Esophagus (tissue), 2 donors: Measurements from ENCODE around the gene RBM17. TPM values are rescaled to one million over a fixed set of nuclear protein-coding genes. Genes with fewer than 3 reads are reported as not detected.
"Not testable (repeated sequence)": the region's sequence is repeated elsewhere in the genome, so short reads cannot be mapped to it uniquely, and the experiment has no call there.

Source experiments
- H3K27ac ChIP-seq, 2 donors: one replicate each; pipeline ENCODE4 v1.5.1; 2013; ENCODE audit warnings: low read depth in 2 of 2, mild to moderate bottlenecking in 2 of 2, inconsistent platforms in 1 of 2, low read length in 1 of 2, moderate library complexity in 1 of 2
- H3K27me3 ChIP-seq, 2 donors: one replicate each; pipeline ENCODE4 v1.6.1; 2013; ENCODE audit warnings: low read length in 2 of 2, control low read depth in 1 of 2, mild to moderate bottlenecking in 1 of 2; ENCODE audit not compliant: insufficient read depth in 2 of 2, control insufficient read depth in 1 of 2
- H3K36me3 ChIP-seq, 2 donors: one replicate each; pipeline ENCODE4 v1.6.1; 2013; ENCODE audit warnings: low read length in 1 of 2; ENCODE audit not compliant: control insufficient read depth in 2 of 2, insufficient read depth in 2 of 2
- H3K4me1 ChIP-seq, 2 donors: one replicate each; pipeline ENCODE4 v1.6.1; 2013; ENCODE audit warnings: low read length in 1 of 2; ENCODE audit not compliant: control insufficient read depth in 2 of 2, insufficient read depth in 2 of 2
- H3K4me3 ChIP-seq, 2 donors: one replicate each; pipeline ENCODE4 v1.5.1; 2013; ENCODE audit warnings: low read length in 2 of 2, mild to moderate bottlenecking in 2 of 2, low read depth in 1 of 2, moderate library complexity in 1 of 2
- H3K9me3 ChIP-seq, 2 donors: one replicate each; pipeline ENCODE4 v1.6.1; 2013; ENCODE audit warnings: mild to moderate bottlenecking in 2 of 2, low read depth in 1 of 2, low read length in 1 of 2, moderate library complexity in 1 of 2; ENCODE audit not compliant: control insufficient read depth in 2 of 2, insufficient read depth in 1 of 2
- WGBS, 2 donors: extraction: QIAGEN DNeasy Blood & Tissue Kit; methylation state at CpG; one replicate each; pipeline ENCODE4 v1.1.7; 2013; 5-methylcytosine and 5-hydroxymethylcytosine counted together
- polyA plus RNA-seq, 2 donors: library from polyadenylated mRNA; stranded (reverse); fragments of 200-250 nt; gene quantifications; one replicate each; pipeline ENCODE4 v1.2.3, GENCODE V29; 2013
- donor health status: healthy with polysubstance abuse.
- donor health status: Bipolar disorder and iron deficiency.

Gene RBM17
- polyA plus RNA-seq, 2 donors, result 51.2 to 57.3 TPM

GRCh38 chr10:6056411-6057135 is 32.3 kb upstream of the RBM17 start:
- H3K36me3 ChIP-seq, result no peaks in the 10 kb centered on the region
- 88 to 92% methylated on average over 5 of the region's 5 CpGs for WGBS, 2 donors
- no peaks in the 10 kb centered on the region for H3K27me3 ChIP-seq
- no peak overlapping the region for H3K4me3 ChIP-seq
- H3K27ac ChIP-seq, result no peak overlapping the region
- H3K4me1 ChIP-seq, result no peaks in the 10 kb centered on the region
- H3K9me3 ChIP-seq, result no peaks in the 10 kb centered on the region

GRCh38 chr10:6058682-6059475 is 30.0 kb upstream of the RBM17 start:
- Histone ChIP-seq H3K27ac (no peak overlapping the region), H3K27me3 (no peaks in the 10 kb centered on the region), H3K4me1 (no peaks in the 10 kb centered on the region), H3K36me3 (no peaks in the 10 kb centered on the region), H3K4me3 (no peak overlapping the region), H3K9me3 (peaks cover 0 to 2% of the 10 kb centered on the region in 2 donors)
- 87 to 88% methylated on average over 3 of the region's 3 CpGs for whole genome bisulfite sequencing, 2 donors

- H3K9me3 ChIP-seq, result peaks cover 0 to 2% of the 10 kb centered on the region in 2 donors
- H3K4me3 ChIP-seq, result no peak overlapping the region
- H3K36me3 ChIP-seq, result no peaks in the 10 kb centered on the region
- H3K27me3 ChIP-seq, result no peaks in the 10 kb centered on the region
- H3K4me1 ChIP-seq, result no peaks in the 10 kb centered on the region
- WGBS, 2 donors, result 75 to 84% methylated on average over 2 of the region's 2 CpGs
- H3K27ac ChIP-seq, result no peak overlapping the region
Measured at GRCh38 chr10:6059506-6059905, 29.3 kb upstream of the RBM17 start.

- 80 to 81% methylated on average over 8 of the region's 8 CpGs for WGBS, 2 donors
- no peak overlapping the region for H3K27ac ChIP-seq
- H3K27me3 ChIP-seq, result no peaks in the 10 kb centered on the region
- H3K36me3 ChIP-seq, result no peaks in the 10 kb centered on the region
- H3K4me1 ChIP-seq, result no peaks in the 10 kb centered on the region
- H3K9me3 ChIP-seq, result peaks cover 0 to 2% of the 10 kb centered on the region in 2 donors
- no peak overlapping the region for H3K4me3 ChIP-seq
Measured at GRCh38 chr10:6061056-6061455, 27.8 kb upstream of the RBM17 start.

GRCh38 chr10:6062101-6062771 is 26.6 kb upstream of the RBM17 start, which contains the start of gene IL2RA:
Gene IL2RA (minus strand): TSS chr10:6062367. CDS start chr10:6062151, 216 bp downstream.
- Histone ChIP-seq H3K9me3 (peaks cover 0 to 2% of the 10 kb centered on the region in 2 donors), H3K27me3 (no peaks in the 10 kb centered on the region), H3K27ac (no peak within 1 kb of the TSS), H3K4me1 (no peaks in the 10 kb centered on the region), H3K36me3 (no peaks in the 10 kb centered on the region), H3K4me3 (peak within 1 kb of the TSS in 1 of 2 donors; percentile 13)
- 69 to 71% methylated on average over 18 of the region's 18 CpGs for WGBS, 2 donors

- Histone ChIP-seq H3K4me3 (no peak overlapping the region), H3K9me3 (peaks cover 0 to 2% of the 10 kb centered on the region in 2 donors), H3K36me3 (no peaks in the 10 kb centered on the region), H3K27me3 (no peaks in the 10 kb centered on the region), H3K27ac (no peak overlapping the region), H3K4me1 (no peaks in the 10 kb centered on the region)
- 91 to 92% methylated on average over 7 of the region's 7 CpGs for WGBS, 2 donors
Measured at GRCh38 chr10:6064119-6064518, 24.7 kb upstream of the RBM17 start.

GRCh38 chr10:6064726-6065125 is 24.1 kb upstream of the RBM17 start:
- H3K27me3 ChIP-seq, H3K4me3 ChIP-seq, H3K4me1 ChIP-seq, H3K9me3 ChIP-seq, H3K36me3 ChIP-seq, H3K27ac ChIP-seq: not testable (repeated sequence)
- 97% methylated on average over 3 of the region's 3 CpGs for WGBS, 2 donors

GRCh38 chr10:6065406-6065805 is 23.4 kb upstream of the RBM17 start:
- no peaks in the 10 kb centered on the region for H3K27me3 ChIP-seq
- H3K4me1 ChIP-seq, result no peaks in the 10 kb centered on the region
- H3K27ac ChIP-seq, result no peak overlapping the region
- 86 to 87% methylated on average over 3 of the region's 3 CpGs for WGBS, 2 donors
- peaks cover 0 to 2% of the 10 kb centered on the region in 2 donors for H3K9me3 ChIP-seq
- H3K4me3 ChIP-seq, result no peak overlapping the region
- no peaks in the 10 kb centered on the region for H3K36me3 ChIP-seq

GRCh38 chr10:6065835-6066234 is 23.0 kb upstream of the RBM17 start:
- Histone ChIP-seq H3K27me3 (no peaks in the 10 kb centered on the region), H3K36me3 (no peaks in the 10 kb centered on the region), H3K4me3 (no peak overlapping the region), H3K9me3 (peaks cover 0 to 2% of the 10 kb centered on the region in 2 donors), H3K4me1 (no peaks in the 10 kb centered on the region), H3K27ac (peak overlapping the region in 1 of 2 donors; percentile 36)
- WGBS, 2 donors, result 70 to 74% methylated on average over 4 of the region's 4 CpGs
